CD4-positive, alpha-beta T cell treated with Interleukin-21 for 1 hour (primary cell): ENCODE measurements around the gene PDE3A.

Source experiments
- DNase-seq: peaks from one replicate; pipeline ENCODE4 v3.0.0-alpha.2; 2020

Gene PDE3A

GRCh38 chr12:20463913-20464524 is 95.7 kb downstream of the PDE3A start:
- DNase-seq = no peak

- DNase-seq = no peak
These were observed 101.0 kb downstream of the PDE3A start for GRCh38 chr12:20469300-20469699.

DNA sequence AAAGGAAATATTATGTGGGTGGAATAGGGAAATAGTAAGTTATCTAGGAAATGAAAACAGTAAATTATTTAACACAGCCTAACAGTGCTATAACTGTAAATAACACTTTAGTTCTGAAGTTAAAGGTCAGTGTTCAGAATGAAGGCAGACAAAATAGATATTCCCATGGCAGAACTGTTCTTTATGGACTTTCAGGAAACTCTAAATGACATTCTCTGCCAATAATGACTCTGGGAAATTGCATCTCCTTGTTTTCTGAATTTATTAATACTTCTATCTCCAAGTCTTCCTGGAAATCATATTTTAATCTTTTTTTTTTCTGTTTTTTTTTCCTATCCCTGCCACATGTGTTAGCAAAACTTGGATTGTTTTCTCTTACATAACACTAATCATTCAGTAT is 101.4 kb downstream of the PDE3A start:
- DNase-seq = no peak

GRCh38 chr12:20472102-20472782 is 103.9 kb downstream of the PDE3A start:
- DNase-seq = no peak

GRCh38 chr12:20473133-20473532 is 104.8 kb downstream of the PDE3A start:
- DNase-seq = no peak

- DNase-seq = no peak
These were observed 105.7 kb downstream of the PDE3A start for GRCh38 chr12:20474016-20474415.

DNA sequence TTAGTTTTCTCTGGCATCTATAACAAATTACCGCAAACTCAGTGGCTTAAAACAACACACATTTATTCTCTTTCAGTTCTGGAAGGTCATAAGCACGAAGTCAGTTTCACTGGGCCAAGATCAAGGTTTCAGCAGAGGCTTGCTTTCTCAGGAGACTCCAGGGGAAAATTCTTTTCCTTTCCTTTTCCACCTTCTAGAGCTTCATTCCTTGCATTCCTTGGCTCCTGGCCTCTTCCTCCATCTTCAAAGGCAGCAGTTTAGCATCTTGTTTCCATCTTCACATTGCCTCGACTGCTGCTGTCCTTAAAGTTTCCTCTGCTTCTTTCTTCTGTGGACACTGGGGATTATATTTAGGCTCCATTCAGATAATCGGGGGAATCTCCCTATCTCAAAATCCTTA is 106.1 kb downstream of the PDE3A start:
- DNase-seq = no peak

DNA sequence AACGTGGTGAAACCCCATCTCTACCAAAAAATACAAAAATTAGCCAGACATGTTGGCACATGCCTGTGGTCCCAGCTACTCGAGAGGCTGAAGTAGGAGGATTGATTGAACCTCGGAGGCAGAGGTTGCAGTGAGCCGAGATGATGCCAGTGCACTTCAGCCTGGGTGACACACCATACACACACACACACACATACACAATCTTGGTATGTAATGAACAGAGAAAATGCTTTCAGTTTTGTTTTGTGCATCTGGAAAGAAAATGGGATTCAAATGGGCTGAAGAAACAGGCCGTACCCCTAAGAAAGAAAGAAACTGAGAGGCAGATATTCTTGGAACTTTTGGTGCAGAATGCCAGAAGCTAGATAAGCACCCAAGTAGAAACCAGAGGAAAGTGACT is 107.2 kb downstream of the PDE3A start:
- DNase-seq = no peak

DNA sequence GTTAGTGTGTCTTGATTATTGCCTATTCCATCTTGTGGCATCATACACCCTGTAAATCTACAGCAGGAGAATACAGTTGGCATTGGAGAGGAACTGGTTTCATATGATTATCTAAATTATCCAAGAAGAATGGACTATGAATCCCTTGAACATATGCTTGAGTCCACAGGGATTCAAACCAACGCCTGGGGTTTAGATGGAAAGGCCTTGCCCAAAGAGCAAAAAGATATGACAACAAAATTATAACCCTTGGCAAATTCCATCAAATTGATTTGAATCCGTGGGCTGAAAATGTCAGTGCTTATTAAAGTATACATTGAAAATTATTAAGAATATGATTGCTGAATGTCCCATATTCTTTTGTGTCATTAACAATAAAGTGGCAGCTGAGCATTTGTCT is 108.2 kb downstream of the PDE3A start:
- no peak for DNase-seq

GRCh38 chr12:20477255-20477654 is 108.9 kb downstream of the PDE3A start:
- DNase-seq = no peak

DNA sequence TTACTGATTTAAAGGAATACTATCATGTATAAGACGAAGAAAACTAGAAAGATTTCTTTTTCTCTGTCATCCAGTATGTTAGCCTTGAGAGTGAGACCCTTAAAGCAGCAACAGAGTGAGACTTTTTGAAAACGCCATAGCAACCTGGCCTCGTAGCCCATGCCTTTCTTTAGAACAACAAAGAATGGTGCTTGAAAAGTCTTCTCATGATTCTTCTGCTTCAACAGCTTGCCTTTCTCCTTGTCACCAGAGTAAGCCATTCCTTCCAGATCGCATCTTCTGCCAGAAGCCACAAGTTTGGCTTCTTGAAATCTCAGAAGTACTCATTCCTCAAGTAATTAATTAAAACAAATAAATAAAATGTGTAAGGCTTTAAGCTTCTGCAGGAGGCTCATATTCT is 109.3 kb downstream of the PDE3A start:
- DNase-seq = no peak

DNA sequence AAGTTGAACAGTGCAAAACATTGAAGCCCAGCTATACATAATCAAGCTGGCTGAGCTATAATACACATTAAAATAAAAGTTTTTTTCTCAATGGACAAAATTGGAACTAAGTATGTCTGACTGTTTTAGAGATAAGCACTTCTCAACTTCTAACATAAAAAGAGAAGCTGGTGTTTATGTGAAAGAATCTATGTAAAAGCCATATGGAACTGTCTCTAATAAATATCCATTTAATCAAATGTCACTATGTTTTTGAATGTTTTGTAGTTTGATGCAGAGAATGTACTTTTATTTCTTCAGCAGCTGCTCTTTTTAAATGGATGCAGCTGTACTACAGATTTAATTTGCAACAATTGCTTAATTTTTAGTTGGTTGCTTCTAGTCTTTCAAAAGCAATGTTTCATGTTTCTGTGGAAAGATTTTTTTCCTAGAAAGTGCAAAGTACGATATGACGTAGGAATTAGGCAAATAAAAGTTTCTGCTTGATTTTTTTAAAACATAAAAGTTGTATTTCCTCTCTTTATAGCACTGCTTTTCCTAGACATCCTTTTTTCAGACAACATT is 114.2 kb downstream of the PDE3A start:
- no peak for DNase-seq

- DNase-seq = no peak
These were observed 115.4 kb downstream of the PDE3A start for GRCh38 chr12:20483776-20484175.

GRCh38 chr12:20486233-20486632 is 117.9 kb downstream of the PDE3A start:
- DNase-seq = no peak

- no peak for DNase-seq
These were observed 119.2 kb downstream of the PDE3A start for GRCh38 chr12:20487519-20487918.

- no peak for DNase-seq
These were observed 121.3 kb downstream of the PDE3A start for GRCh38 chr12:20489645-20490044.

DNA sequence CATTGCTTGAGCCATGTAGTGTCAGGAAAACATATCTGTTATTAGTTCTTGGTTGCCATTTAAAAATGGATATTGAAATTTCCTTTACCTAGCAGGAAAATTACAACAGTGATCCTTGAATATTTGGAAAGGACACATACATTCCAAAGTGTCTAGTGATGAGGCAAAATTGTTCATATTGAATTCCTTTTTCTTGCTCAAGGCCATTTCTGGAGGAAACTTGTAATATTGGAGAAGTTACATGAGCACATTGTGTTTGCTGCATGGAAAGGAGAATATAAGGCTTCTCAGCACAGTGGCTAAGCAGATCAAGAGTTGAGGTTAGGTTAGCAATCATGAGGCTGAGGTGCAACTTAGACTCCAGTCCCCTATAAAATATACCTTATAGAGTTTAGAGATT is 121.9 kb downstream of the PDE3A start:
- no peak for DNase-seq

GRCh38 chr12:20491290-20491689 is 123.0 kb downstream of the PDE3A start:
- DNase-seq = no peak

DNA sequence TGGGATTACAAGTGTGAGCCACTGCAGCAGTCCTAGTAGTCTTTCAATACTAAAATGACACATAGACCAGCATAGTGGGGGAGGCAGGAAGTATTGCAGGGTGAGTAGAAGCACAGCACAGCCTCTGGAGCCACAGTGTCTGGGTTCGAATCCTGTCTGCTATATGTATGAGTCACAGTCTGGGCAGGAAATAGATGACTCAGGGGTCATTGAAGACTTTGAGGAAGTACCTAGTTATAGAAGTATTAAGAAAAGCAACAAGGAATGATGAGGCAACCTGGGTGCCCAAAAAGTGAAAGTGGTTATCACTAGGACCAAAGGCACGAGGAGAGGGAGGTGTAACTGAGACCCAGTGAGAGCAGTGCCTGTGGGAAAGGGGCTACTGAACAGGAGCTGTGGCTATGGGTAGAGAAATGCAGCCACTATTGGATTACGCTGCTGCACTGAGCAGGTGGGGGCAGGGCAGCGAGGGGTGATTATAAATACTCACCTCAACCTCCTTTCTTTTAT is 124.0 kb downstream of the PDE3A start:
- DNase-seq = no peak

GRCh38 chr12:20493934-20494333 is 125.6 kb downstream of the PDE3A start:
- no peak for DNase-seq

GRCh38 chr12:20494851-20495250 is 126.5 kb downstream of the PDE3A start:
- DNase-seq = no peak

DNA sequence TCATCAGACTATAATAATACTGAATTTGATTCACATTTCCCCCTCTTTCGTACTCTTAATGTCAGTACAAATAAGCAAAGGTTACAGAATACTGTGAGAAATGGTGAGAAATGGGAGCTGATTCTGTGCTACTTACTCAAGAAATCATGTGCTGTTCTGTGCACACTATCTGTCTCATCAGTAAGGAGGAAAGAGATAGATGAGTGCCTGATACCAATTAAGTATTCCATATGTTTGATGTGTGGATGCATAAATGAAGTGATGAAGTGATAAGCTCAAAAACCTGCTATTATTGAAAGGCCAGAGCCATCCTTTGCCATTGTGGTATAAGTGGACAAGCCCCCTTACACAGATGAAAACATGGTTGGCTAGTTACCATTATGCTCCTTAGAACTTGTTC is 127.7 kb downstream of the PDE3A start:
- no peak for DNase-seq

DNA sequence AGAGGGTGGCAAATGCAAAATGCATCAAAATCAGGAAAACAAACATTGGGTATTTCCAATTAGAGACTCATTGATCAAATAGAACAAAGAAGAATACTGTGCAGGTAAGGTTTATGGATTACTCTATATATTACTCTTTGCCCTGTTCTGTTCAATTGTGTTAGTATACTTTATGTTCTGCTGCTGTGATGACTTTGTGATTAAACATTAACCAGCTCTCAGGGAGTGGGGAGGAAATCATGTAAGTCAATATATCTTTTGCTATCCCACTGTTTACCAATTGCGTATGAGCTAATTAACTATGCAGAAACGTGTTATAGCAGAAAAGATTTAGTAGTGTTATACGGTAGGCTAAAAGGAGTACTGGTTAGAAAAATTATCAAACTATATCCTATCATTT is 129.4 kb downstream of the PDE3A start:
- no peak for DNase-seq

- no peak for DNase-seq
These were observed 133.6 kb downstream of the PDE3A start for GRCh38 chr12:20501958-20502357.

GRCh38 chr12:20503858-20504257 is 135.5 kb downstream of the PDE3A start:
- no peak for DNase-seq
